ENCODE results near the gene DNAH17.

Gene DNAH17, protein sequence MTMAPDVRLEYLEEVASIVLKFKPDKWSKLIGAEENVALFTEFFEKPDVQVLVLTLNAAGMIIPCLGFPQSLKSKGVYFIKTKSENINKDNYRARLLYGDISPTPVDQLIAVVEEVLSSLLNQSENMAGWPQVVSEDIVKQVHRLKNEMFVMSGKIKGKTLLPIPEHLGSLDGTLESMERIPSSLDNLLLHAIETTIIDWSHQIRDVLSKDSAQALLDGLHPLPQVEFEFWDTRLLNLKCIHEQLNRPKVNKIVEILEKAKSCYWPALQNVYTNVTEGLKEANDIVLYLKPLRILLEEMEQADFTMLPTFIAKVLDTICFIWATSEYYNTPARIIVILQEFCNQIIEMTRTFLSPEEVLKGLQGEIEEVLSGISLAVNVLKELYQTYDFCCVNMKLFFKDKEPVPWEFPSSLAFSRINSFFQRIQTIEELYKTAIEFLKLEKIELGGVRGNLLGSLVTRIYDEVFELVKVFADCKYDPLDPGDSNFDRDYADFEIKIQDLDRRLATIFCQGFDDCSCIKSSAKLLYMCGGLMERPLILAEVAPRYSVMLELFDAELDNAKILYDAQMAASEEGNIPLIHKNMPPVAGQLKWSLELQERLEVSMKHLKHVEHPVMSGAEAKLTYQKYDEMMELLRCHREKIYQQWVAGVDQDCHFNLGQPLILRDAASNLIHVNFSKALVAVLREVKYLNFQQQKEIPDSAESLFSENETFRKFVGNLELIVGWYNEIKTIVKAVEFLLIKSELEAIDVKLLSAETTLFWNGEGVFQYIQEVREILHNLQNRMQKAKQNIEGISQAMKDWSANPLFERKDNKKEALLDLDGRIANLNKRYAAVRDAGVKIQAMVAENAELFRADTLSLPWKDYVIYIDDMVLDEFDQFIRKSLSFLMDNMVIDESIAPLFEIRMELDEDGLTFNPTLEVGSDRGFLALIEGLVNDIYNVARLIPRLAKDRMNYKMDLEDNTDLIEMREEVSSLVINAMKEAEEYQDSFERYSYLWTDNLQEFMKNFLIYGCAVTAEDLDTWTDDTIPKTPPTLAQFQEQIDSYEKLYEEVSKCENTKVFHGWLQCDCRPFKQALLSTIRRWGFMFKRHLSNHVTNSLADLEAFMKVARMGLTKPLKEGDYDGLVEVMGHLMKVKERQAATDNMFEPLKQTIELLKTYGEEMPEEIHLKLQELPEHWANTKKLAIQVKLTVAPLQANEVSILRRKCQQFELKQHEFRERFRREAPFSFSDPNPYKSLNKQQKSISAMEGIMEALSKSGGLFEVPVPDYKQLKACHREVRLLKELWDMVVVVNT (N-terminal part only)

DNA sequence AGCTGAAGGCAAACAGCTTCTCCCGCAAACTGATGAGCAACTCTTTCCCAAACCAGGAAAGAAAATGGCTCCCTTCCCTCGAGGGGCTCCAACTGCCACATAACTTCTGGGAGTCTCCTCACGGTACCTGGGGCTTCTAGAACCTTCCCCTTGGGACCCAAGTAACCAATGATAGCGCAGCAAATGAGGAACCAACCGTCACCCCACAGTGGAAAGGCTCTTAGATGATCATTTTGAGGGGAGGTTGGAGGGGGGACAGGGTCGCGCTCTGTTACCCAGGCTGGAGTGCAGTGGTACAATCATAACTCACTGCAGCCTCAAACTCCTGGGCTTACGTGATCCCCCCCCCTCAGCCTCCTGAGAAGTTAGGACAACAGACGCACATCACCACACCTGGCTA is at the start of gene DNAH17:
TSS of gene DNAH17 (minus strand) at position 101 of the 400 bp plus-strand sequence. CDS start 2,339 bp downstream, outside the sequence.
- DNase-seq, result no peak

GRCh38 chr17:78624324-78625151 is 47.3 kb upstream of the DNAH17 start:
- no peak for DNase-seq

DNA sequence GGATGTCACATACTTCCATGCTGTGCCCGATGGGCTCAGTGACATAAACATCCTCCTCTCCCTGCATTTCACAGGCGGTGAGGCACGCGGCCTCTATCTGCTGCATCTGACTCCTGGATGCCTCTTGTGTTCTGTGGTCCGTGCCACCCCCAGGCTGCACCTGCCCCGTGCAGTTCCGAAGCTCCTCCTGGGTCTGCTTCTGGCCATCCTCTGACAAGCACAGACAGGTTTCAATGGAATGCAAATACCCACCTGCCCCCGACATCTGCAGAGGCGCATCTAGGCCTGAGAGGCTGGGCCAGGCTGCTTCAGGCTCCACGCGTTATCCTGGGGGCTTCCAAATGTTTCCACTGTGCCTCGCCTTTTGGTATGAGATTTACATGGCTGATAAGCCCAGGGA is 46.3 kb upstream of the DNAH17 start:
- peak; percentile 7 for DNase-seq

GRCh38 chr17:78622491-78623265 is 45.5 kb upstream of the DNAH17 start:
- peak; percentile 35 for DNase-seq

GRCh38 chr17:78621720-78622490 is 44.7 kb upstream of the DNAH17 start:
- DNase-seq, result peak; percentile 43

GRCh38 chr17:78620099-78620498 is 42.9 kb upstream of the DNAH17 start:
- no peak for DNase-seq

- DNase-seq, result no peak
These were observed 42.1 kb upstream of the DNAH17 start for GRCh38 chr17:78619334-78619733.

DNA sequence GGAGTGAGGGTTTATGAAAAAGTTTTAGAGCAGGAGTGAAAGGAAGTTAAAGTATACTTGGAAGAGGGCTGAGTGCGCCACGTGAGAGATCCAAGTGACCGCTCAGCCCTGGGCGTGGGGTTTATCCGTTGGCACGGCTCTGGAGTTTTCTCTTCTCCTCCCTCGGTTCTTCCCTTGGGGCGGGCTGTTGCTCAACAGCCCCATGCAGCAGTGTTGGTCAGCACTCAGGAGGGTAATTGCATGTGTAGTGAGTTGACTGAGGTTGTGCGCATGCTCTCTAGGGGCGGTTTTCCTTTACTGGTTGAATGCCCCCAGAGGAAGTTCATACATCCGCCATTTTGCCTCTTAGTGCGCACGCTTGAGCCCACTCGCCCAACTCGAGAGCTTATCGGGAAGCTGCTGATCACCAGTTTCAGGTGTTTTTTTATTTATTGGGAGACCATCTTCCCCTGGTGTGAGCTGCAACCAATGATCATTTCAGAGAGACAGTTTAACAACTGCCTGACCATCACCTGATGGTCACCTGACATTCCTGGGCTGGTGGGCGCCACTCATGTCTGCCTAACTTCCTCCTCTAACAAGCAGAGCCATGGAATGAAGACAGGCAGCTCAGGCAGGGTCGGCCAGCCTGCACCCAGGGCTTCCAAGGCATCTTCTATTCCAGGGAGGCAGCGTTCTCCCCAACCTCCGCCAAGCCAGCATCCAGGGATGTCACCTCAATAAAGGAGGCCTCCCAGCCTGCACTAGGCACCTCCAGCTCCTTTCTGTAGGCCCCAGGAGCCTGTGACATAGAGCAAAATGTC is 41.3 kb upstream of the DNAH17 start:
- DNase-seq, result no peak

DNA sequence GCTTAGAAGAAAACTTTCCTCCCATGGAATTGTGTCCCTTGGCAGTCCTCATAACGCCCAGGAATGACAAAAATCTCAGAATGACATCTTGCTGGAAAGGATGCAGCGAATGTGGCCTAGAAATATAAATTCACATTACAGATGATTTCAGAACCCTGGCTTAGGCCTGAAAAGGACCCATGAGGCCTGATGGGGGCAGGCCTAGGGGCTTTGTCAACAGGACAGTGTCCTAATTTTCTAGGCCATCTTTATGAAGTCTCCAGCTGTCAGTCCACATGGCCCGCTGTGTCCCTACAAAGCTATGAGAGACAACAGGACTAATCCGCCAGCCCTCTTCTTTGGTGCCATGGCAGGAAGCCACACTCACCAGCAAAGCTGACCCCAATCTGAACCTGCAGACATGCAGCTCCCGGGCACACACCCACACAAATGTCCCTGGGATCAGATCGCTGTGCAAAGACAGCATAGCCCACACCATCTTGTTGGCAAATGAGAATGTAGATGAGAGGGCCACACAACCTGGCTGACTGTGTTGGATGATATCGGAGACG is 40.4 kb upstream of the DNAH17 start:
- DNase-seq, result no peak

GRCh38 chr17:78616946-78617345 is 39.8 kb upstream of the DNAH17 start:
- no peak for DNase-seq

DNA sequence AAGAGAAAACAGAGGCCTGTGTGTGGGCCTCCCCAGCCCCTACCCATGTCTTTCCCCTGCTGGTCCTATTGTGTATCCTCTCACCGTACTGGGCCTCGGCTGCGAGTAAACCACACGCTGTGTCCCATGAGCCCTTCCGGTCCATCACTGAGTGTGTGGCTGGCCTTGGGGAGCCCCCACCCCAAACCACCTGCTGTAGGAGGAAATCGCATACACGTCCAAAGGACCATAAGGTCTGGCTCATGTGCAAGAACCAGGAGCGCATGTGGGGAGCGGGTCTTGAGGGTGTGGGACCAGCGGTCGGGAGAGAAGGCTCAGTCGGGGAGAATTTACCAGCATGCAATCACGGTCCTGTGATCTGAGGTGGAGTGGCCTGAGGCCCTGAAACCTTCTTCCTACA is 38.4 kb upstream of the DNAH17 start:
- DNase-seq, result no peak

DNA sequence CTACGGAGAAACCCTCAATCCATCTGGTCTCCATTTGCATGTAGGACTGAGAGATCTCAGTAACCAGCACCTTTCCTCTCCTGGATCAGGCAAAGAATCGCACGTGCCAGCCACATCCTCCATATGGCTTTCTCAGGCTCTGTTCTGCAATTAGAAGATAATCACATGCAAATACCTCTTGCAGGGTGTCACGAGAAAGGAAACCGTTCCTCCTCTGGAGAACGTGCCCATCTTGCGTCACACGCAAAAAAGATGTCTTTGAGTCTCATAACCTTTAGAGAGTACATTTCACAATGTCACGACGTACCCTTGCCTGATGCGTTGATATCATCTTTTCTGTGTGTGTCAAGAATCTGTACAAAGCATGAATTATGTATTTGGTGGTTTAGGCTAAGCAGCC is 36.2 kb upstream of the DNAH17 start:
- DNase-seq, result no peak

GRCh38 chr17:78611607-78612006 is 34.4 kb upstream of the DNAH17 start:
- DNase-seq, result no peak

DNA sequence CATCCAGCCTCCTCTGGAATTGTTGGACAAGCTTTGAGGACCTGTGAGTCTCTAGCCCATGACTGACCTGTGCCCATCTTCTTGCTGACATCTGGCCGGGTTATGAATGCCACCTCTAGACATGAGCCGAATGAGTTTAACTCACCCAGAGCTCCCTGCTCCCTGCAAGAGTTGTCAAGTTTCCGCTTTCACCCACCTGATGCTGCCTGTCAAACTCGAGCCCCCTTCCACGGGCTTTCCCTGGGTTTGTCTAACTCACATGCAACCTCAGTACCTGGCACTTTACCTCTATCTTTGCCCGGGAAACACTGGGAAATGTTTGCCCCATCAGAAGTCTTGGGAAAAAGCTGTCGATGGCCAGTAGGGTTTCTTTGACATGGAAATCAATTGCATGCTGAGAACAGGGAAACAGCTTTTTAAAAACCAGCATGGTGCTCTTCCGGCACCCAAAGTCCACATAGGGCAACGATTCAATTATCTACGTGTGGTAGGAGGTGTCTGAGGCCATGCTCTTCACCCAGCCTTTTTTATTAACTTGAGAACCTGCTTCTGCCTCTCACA is 33.8 kb upstream of the DNAH17 start:
- no peak for DNase-seq

GRCh38 chr17:78609191-78609641 is 32.0 kb upstream of the DNAH17 start:
- no peak for DNase-seq

- DNase-seq, result no peak
These were observed 31.6 kb upstream of the DNAH17 start for GRCh38 chr17:78608804-78609186.

- DNase-seq, result no peak
These were observed 31.1 kb upstream of the DNAH17 start for GRCh38 chr17:78608122-78608803.

- DNase-seq, result no peak
These were observed 29.8 kb upstream of the DNAH17 start for GRCh38 chr17:78607038-78607437.
